ENCODE results near the gene MPP1. TPM values are rescaled to one million over a fixed set of nuclear protein-coding genes. Genes with fewer than 3 reads are reported as not detected.
A peak's percentile ranks its signal among the peaks of the same experiment; 100 is the strongest.

Gene MPP1
- total RNA-seq (10 to 100 TPM; 15.8 to 27.2 (median 21.4) TPM), polyA plus RNA-seq (10 to 100 TPM; 24.8 to 80.3 TPM)

DNA sequence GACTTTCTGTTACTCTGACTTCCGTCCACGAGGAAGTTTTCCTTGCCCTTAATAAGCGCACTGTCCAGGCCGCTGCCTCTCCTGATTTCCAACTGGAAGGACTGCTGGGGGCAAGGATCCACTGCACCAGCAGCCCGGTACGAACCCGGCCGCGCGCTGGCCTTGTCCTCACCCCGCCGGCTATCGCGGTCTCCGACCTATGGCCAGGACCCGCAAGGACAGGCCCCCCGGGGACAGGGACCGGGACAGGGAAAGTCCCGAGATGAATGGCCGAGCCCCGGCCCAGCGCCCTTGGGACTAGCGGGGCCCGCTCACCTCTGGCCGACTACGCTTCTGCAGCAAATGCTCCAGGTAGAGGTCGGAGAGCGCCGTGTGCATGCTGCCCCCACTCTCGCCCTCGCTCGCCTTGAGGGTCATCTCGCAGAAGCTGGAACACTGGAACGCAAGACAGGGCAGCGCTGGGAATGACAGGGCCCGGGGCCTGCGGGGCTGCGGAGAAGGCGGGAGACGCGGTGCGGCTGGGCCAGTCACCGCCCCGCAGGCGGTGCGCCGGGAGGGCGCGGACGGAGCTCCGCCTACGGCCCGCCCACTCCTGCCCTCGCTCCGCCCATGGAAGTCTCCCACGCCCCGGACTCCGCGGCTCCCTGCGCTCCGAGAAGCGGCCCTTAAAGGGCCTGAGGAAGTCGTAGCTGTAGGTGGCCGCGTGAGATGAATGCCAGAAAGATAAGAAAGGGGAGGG is at the start of gene MPP1:
MPP1 (minus strand) TSS at position 529 of the 739 bp plus-strand sequence; CDS start at position 417, 112 bp downstream.
- DNase-seq (peak; percentile 68 to 88 (median 82)), FAIRE-seq (no peak), ATAC-seq (peak; percentile 97 to 99 (median 98))
- Histone ChIP-seq H3K36me3 (no peaks in the 10 kb centered on the region), H3K27me3 (no peaks in the 10 kb centered on the region), H3K27ac (peak within 1 kb of the TSS in 2 of 4 donors; percentile 20 to 51), H3K4me1 (peaks cover 0 to 11% (median 9%) of the 10 kb centered on the region in 3 donors), H3K9me3 (no peaks in the 10 kb centered on the region), H3K4me3 (peak within 1 kb of the TSS; percentile 6 to 64 (median 32))
- WGBS, 2 donors: 0 to 31% methylated on average over 46 to 65 of the region's 65 CpGs
- intact Hi-C loops (cut with DNase I): no loop called here
- TF ChIP-seq, protein P1, sequence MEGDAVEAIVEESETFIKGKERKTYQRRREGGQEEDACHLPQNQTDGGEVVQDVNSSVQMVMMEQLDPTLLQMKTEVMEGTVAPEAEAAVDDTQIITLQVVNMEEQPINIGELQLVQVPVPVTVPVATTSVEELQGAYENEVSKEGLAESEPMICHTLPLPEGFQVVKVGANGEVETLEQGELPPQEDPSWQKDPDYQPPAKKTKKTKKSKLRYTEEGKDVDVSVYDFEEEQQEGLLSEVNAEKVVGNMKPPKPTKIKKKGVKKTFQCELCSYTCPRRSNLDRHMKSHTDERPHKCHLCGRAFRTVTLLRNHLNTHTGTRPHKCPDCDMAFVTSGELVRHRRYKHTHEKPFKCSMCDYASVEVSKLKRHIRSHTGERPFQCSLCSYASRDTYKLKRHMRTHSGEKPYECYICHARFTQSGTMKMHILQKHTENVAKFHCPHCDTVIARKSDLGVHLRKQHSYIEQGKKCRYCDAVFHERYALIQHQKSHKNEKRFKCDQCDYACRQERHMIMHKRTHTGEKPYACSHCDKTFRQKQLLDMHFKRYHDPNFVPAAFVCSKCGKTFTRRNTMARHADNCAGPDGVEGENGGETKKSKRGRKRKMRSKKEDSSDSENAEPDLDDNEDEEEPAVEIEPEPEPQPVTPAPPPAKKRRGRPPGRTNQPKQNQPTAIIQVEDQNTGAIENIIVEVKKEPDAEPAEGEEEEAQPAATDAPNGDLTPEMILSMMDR (IDR thresholded peaks at IDR 0.05): no peak

DNA sequence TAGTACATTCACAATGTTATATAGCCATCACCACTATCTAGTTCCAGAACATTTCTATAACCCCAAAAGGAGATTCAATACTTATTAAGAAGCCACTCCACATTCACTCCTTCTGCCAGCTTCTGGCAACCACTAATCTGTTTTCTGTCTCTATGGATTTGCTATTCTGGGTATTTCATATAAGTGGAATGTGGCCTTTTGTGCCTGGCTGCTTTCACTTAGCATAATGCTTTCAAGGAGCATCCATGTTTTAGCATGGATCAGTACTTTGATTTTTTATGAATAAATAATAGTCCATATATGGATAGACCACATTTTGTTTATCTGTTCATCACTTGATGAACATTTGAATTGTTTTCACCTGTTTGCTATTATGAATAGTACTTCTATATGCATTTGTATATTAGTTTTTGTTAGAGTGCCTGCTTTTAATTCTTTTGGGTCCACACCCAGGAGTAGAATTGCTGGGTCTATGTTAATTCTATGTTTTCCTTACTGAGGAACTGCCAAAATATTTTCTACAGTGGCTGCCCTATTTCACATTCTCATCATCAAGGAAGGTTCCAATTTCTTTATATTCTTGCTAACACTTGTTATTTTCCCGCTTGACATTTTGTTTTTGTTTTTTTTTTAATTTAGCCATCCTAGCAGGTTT is 45.8 kb upstream of the MPP1 start:
- FAIRE-seq: no peak
- H3K36me3 ChIP-seq: no peaks in the 10 kb centered on the region
- H3K4me1 ChIP-seq: no peaks in the 10 kb centered on the region
- no peak overlapping the region for H3K4me3 ChIP-seq
- no peak for ATAC-seq
- no peak overlapping the region for H3K27ac ChIP-seq
- no peaks in the 10 kb centered on the region for H3K9me3 ChIP-seq
- TF ChIP-seq, protein P1 (IDR thresholded peaks at IDR 0.05): no peak
- H3K27me3 ChIP-seq: no peaks in the 10 kb centered on the region
- intact Hi-C loops (cut with DNase I): no loop called here
- DNase-seq: no peak
- WGBS, 2 donors: 79 to 100% methylated on average over 1 of the region's 1 CpG

DNA sequence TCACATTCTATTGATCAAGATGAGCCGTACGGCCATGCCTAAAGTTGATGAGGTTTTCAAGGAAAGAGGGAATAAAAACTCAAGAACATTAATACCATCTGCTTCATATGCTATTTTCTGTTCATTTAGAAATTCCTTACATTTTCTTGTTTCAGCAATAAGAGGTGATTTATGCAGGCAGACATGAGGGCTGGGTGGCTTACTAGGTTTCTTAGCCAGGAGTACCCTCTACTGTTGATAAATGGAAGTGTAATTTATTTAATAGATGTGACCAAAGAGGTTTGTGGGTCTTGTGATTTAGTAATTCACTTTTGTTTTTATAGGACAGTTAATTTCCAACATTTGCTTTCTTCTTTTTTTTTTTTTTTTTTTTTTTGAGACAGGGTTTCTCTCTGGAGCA is 35.6 kb upstream of the MPP1 start:
- DNase-seq: no peak
- no peaks in the 10 kb centered on the region for H3K27me3 ChIP-seq
- H3K4me3 ChIP-seq: no peak overlapping the region
- ATAC-seq: peak in 3 of 4 donors; percentile 66 to 84 (median 80)
- no peaks in the 10 kb centered on the region for H3K9me3 ChIP-seq
- WGBS, 2 donors: 84 to 86% methylated on average over 2 of the region's 2 CpGs
- FAIRE-seq: peak; percentile 86
- TF ChIP-seq, protein P1 (IDR thresholded peaks at IDR 0.05): peak in 3 of 4 donors; percentile 16 to 36 (median 21)
- intact Hi-C loops (cut with DNase I): no loop called here
- no peak overlapping the region for H3K27ac ChIP-seq
- no peaks in the 10 kb centered on the region for H3K36me3 ChIP-seq
- H3K4me1 ChIP-seq: no peaks in the 10 kb centered on the region

DNA sequence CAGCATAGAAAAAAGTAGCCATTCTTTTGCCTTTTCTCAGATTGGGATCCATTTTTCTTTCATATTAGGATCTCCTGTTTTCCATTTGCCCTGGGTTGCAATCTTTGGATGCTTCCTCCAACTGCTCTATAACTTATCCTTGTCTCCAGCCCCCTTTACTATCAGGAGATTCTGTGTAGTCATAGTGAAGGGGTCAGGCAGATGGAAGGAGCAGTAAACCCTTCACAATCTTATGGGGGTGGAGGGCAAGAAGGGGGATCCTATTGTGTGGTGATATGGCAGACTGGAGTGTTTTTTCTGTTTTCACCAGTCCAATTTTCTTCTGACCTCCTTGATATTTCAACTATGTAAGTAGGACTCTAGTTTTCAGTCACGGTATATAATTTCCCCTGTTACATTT is 30.9 kb upstream of the MPP1 start:
- H3K4me1 ChIP-seq: no peaks in the 10 kb centered on the region
- TF ChIP-seq, protein P1 (IDR thresholded peaks at IDR 0.05): no peak
- no peaks in the 10 kb centered on the region for H3K27me3 ChIP-seq
- no peaks in the 10 kb centered on the region for H3K36me3 ChIP-seq
- no peak for ATAC-seq
- H3K9me3 ChIP-seq: no peaks in the 10 kb centered on the region
- 69 to 88% methylated on average over 1 of the region's 1 CpG for WGBS, 2 donors
- H3K27ac ChIP-seq: no peak overlapping the region
- intact Hi-C loops (cut with DNase I): no loop called here
- no peak for DNase-seq
- no peak overlapping the region for H3K4me3 ChIP-seq
- FAIRE-seq: no peak

DNA sequence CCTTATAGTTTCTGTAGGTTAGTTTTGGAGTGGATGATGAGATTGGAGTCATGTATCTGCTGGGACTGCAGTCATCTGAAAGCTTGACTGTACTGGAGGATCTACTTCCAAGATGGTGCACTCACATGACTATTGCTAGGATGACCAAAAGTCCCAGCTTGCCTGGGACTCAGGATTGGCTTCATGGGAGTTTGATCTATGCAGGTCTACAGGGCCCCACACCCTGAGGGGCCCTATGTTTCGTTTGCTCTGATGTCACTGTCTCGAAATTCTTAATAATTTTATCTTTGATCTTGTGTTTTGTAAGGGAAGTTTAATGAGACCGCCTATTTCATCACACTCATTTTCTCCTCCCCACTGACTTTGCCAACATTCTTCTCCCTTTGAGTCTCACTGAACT is 29.3 kb upstream of the MPP1 start, which contains the start of gene SMIM9:
SMIM9 (minus strand) TSS at position 101 of the 400 bp plus-strand sequence. CDS start 3,806 bp downstream, outside the sequence.
- no peaks in the 10 kb centered on the region for H3K27me3 ChIP-seq
- FAIRE-seq (no peak), DNase-seq (no peak), ATAC-seq (no peak)
- H3K4me3 ChIP-seq: no peak within 1 kb of the TSS
- H3K27ac ChIP-seq: no peak within 1 kb of the TSS
- WGBS, 2 donors: 80 to 95% methylated on average over 3 of the region's 3 CpGs
- no peaks in the 10 kb centered on the region for H3K4me1 ChIP-seq
- no peaks in the 10 kb centered on the region for H3K36me3 ChIP-seq
- intact Hi-C loops (cut with DNase I): no loop called here
- TF ChIP-seq, protein P1 (IDR thresholded peaks at IDR 0.05): no peak
- no peaks in the 10 kb centered on the region for H3K9me3 ChIP-seq

Measured in pancreas (tissue), 10 donors.